ENCODE results near the gene KCTD14. TPM values are rescaled to one million over a fixed set of nuclear protein-coding genes. Genes with fewer than 3 reads are reported as not detected.
"Not testable (repeated sequence)": the region's sequence is repeated elsewhere in the genome, so short reads cannot be mapped to it uniquely, and the experiment has no call there.

The KCTD14 gene
- total RNA-seq, 1 donor from 2014 or later = 1.0 TPM

DNA sequence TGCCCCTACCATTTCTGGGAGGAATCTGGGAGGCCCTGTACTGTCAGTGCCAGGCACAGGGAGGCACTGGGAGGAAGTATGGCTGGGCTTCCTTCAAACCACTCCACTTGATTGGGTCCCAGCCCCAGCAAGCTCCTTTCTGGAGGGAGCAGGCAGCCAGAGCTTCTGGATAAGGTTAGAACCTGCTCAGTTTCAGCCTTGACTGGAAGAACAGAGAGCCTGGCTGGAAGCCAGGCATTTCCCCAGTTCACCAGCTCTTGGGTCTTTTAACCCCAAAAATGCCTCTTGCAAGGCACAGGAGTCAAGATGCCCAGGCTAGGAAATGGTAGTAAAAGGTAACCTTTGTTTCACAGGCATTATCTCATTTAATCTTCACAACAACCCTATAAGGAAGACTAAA lies 9.0 kb upstream of the KCTD14 start:
- Histone ChIP-seq H4K20me1 (ENCODE audit: insufficient read depth, low read length) (no peaks in the 10 kb centered on the region), H3K27me3 (ENCODE audit: insufficient read depth, low read length) (no peaks in the 10 kb centered on the region), H3K9me3 (ENCODE audit: insufficient read depth, low read depth, low read length) (no peaks in the 10 kb centered on the region), H2AFZ (ENCODE audit: low read depth, low read length) (no peak overlapping the region), H3K4me2 (ENCODE audit: low read length) (no peak overlapping the region), H3K4me1 (ENCODE audit: insufficient read depth, low read length) (peaks cover 9% of the 10 kb centered on the region), H3K79me2 (ENCODE audit: insufficient read depth, low read length) (no peaks in the 10 kb centered on the region), H3K4me3 (ENCODE audit: insufficient read depth, low read depth, low read length) (no peak overlapping the region), H3K9ac (ENCODE audit: low read length) (no peak overlapping the region), H3K36me3 (ENCODE audit: insufficient read depth, low read length) (no peaks in the 10 kb centered on the region), H3K27ac (ENCODE audit: low read depth, low read length) (no peak overlapping the region)
- H3K4me3 Mint-ChIP-seq (ENCODE audit: unreplicated experiment) = no peak overlapping the region
- no peak overlapping the region for H3K27ac Mint-ChIP-seq (ENCODE audit: unreplicated experiment)
- H3K27me3 Mint-ChIP-seq (ENCODE audit: low read depth, unreplicated experiment) = no peaks in the 10 kb centered on the region
- TF ChIP-seq, protein P1, sequence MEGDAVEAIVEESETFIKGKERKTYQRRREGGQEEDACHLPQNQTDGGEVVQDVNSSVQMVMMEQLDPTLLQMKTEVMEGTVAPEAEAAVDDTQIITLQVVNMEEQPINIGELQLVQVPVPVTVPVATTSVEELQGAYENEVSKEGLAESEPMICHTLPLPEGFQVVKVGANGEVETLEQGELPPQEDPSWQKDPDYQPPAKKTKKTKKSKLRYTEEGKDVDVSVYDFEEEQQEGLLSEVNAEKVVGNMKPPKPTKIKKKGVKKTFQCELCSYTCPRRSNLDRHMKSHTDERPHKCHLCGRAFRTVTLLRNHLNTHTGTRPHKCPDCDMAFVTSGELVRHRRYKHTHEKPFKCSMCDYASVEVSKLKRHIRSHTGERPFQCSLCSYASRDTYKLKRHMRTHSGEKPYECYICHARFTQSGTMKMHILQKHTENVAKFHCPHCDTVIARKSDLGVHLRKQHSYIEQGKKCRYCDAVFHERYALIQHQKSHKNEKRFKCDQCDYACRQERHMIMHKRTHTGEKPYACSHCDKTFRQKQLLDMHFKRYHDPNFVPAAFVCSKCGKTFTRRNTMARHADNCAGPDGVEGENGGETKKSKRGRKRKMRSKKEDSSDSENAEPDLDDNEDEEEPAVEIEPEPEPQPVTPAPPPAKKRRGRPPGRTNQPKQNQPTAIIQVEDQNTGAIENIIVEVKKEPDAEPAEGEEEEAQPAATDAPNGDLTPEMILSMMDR (IDR thresholded peaks at IDR 0.05; ENCODE audit: insufficient read depth, low read depth, low read length) = no peak
- TF ChIP-seq EZH2 (IDR thresholded peaks at IDR 0.05; ENCODE audit: insufficient read depth, low read length) = no peak
- H3K36me3 Mint-ChIP-seq (ENCODE audit: low read depth, unreplicated experiment) = no peaks in the 10 kb centered on the region
- FAIRE-seq (no peak), DNase-seq (ENCODE audit: low read depth) (no peak)
- H3K4me1 Mint-ChIP-seq (ENCODE audit: low read depth, unreplicated experiment) = peaks cover 5% of the 10 kb centered on the region
- peaks cover 5% of the 10 kb centered on the region for H3K9me3 Mint-ChIP-seq (ENCODE audit: unreplicated experiment)

DNA sequence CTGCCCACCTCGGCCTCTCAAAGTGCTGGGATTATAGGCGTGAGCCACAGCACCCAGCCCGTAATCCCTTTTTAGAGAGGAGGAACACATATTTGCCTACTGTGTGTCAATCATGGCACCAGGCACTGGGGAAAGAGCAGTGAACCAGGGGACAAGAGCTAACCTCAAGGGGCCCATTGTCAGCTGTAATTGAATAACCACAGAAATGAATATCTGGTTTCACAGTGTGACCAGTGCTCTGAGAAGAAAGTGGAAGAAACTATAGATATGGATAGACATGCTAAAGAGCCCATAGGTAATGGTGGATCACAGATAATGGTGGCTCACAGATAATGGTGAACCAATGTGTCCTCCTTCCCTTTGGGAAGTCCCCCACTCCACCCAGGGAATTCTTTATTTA lies 8.6 kb upstream of the KCTD14 start:
- Mint-ChIP-seq H3K4me3 (ENCODE audit: unreplicated experiment) (peak overlapping the region; percentile 54), H3K27ac (ENCODE audit: unreplicated experiment) (no peak overlapping the region), H3K4me1 (ENCODE audit: low read depth, unreplicated experiment) (peaks cover 5% of the 10 kb centered on the region), H3K9me3 (ENCODE audit: unreplicated experiment) (peaks cover 5% of the 10 kb centered on the region), H3K27me3 (ENCODE audit: low read depth, unreplicated experiment) (no peaks in the 10 kb centered on the region), H3K36me3 (ENCODE audit: low read depth, unreplicated experiment) (no peaks in the 10 kb centered on the region)
- H3K36me3 ChIP-seq (ENCODE audit: insufficient read depth, low read length) = no peaks in the 10 kb centered on the region
- H3K9ac ChIP-seq (ENCODE audit: low read length) = no peak overlapping the region
- peaks cover 9% of the 10 kb centered on the region for H3K4me1 ChIP-seq (ENCODE audit: insufficient read depth, low read length)
- no peaks in the 10 kb centered on the region for H3K79me2 ChIP-seq (ENCODE audit: insufficient read depth, low read length)
- no peak for FAIRE-seq
- DNase-seq (ENCODE audit: low read depth) = no peak
- H3K4me2 ChIP-seq (ENCODE audit: low read length) = no peak overlapping the region
- no peak overlapping the region for H2AFZ ChIP-seq (ENCODE audit: low read depth, low read length)
- H3K27me3 ChIP-seq (ENCODE audit: insufficient read depth, low read length) = no peaks in the 10 kb centered on the region
- H3K4me3 ChIP-seq (ENCODE audit: insufficient read depth, low read depth, low read length) = no peak overlapping the region
- H3K27ac ChIP-seq (ENCODE audit: low read depth, low read length) = no peak overlapping the region
- no peaks in the 10 kb centered on the region for H4K20me1 ChIP-seq (ENCODE audit: insufficient read depth, low read length)
- H3K9me3 ChIP-seq (ENCODE audit: insufficient read depth, low read depth, low read length) = no peaks in the 10 kb centered on the region
- TF ChIP-seq EZH2 (IDR thresholded peaks at IDR 0.05; ENCODE audit: insufficient read depth, low read length) = no peak
- TF ChIP-seq, protein P1 (IDR thresholded peaks at IDR 0.05; ENCODE audit: insufficient read depth, low read depth, low read length) = no peak

DNA sequence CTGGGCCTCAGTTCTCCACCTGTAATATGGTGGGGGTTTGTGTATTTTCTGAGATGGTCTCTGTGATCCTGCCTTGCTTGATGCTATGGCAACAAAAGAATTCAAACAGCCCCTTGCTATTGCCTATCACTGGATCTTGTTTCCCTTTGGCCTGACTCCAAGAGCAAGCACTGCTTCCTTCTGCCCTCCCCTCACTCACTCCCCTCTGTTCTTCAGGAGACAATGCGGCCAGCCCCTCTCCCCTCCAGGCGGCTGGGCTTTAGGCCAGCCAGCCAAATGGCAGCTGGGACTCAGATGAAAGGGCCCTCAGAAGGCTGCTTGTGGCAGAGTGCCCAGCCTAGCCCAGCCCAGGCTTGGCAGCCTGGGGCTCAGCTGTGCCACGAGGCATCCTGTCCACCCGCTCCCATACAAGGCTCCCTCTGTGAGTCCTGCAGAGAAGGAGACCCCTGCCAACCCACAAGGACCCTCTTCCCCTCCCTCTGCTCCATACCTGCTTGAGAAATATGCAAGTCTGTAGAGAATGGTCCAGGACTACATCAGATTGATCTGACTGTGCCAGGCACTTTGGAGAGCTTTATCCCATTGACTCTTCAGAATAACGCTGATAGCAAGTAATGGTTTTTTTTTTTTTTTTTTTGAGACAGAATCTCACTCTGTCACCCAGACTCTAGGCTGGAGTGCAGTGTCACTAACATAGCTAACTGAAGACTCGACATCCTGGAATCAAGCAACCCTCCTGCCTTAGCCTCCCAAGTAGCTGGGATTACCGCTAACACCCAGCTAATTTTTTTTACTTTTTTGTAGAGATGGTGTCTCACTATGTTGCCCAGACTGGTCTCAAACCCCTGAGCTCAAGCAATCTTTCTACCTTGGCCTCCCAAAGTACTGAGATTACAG lies 7.6 kb upstream of the KCTD14 start:
- H3K4me3 Mint-ChIP-seq (ENCODE audit: unreplicated experiment) = no peak overlapping the region
- no peaks in the 10 kb centered on the region for H3K27me3 Mint-ChIP-seq (ENCODE audit: low read depth, unreplicated experiment)

DNA sequence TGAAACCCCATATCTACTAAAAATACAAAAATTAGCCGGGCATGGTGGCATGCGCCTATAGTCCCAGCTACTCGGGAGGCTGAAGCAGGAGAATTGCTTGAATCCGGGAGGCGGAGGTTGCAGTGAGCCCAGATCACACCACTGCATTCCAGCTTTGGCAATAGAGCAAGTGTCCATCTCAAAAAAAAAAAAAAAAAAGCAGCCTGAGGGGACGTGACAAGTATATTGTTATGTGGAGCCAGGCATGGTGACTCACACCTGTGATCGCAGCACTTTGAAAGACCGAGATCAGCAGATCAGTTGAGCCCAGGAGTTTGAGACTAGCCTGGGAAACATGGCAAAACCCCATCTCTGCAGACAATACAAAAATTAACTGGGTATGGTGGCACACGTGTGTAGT lies 5.3 kb upstream of the KCTD14 start:
- H3K4me3 ChIP-seq (ENCODE audit: insufficient read depth, low read depth, low read length); H3K27me3 ChIP-seq (ENCODE audit: insufficient read depth, low read length); H3K27ac Mint-ChIP-seq (ENCODE audit: unreplicated experiment); H3K4me1 ChIP-seq (ENCODE audit: insufficient read depth, low read length); FAIRE-seq; H3K79me2 ChIP-seq (ENCODE audit: insufficient read depth, low read length); H3K27ac ChIP-seq (ENCODE audit: low read depth, low read length); H3K4me1 Mint-ChIP-seq (ENCODE audit: low read depth, unreplicated experiment); H3K9me3 Mint-ChIP-seq (ENCODE audit: unreplicated experiment); H2AFZ ChIP-seq (ENCODE audit: low read depth, low read length); H3K4me3 Mint-ChIP-seq (ENCODE audit: unreplicated experiment); H3K9ac ChIP-seq (ENCODE audit: low read length); H3K9me3 ChIP-seq (ENCODE audit: insufficient read depth, low read depth, low read length); H3K27me3 Mint-ChIP-seq (ENCODE audit: low read depth, unreplicated experiment); DNase-seq (ENCODE audit: low read depth); H3K36me3 ChIP-seq (ENCODE audit: insufficient read depth, low read length); H4K20me1 ChIP-seq (ENCODE audit: insufficient read depth, low read length); H3K36me3 Mint-ChIP-seq (ENCODE audit: low read depth, unreplicated experiment); H3K4me2 ChIP-seq (ENCODE audit: low read length): not testable (repeated sequence)

More for the DNA sequence above, 7.6 kb upstream of the KCTD14 start:
- Histone ChIP-seq H3K9ac (ENCODE audit: low read length) (peak overlapping the region; percentile 7), H3K9me3 (ENCODE audit: insufficient read depth, low read depth, low read length) (no peaks in the 10 kb centered on the region), H3K4me2 (ENCODE audit: low read length) (peak overlapping the region; percentile 43), H3K4me1 (ENCODE audit: insufficient read depth, low read length) (peaks cover 9% of the 10 kb centered on the region), H3K36me3 (ENCODE audit: insufficient read depth, low read length) (no peaks in the 10 kb centered on the region), H3K27ac (ENCODE audit: low read depth, low read length) (no peak overlapping the region), H2AFZ (ENCODE audit: low read depth, low read length) (peak overlapping the region; percentile 61), H3K4me3 (ENCODE audit: insufficient read depth, low read depth, low read length) (no peak overlapping the region), H4K20me1 (ENCODE audit: insufficient read depth, low read length) (no peaks in the 10 kb centered on the region), H3K79me2 (ENCODE audit: insufficient read depth, low read length) (no peaks in the 10 kb centered on the region), H3K27me3 (ENCODE audit: insufficient read depth, low read length) (no peaks in the 10 kb centered on the region)
- peaks cover 5% of the 10 kb centered on the region for H3K4me1 Mint-ChIP-seq (ENCODE audit: low read depth, unreplicated experiment)
- DNase-seq (ENCODE audit: low read depth) (peak; percentile 54), FAIRE-seq (no peak)
- no peaks in the 10 kb centered on the region for H3K36me3 Mint-ChIP-seq (ENCODE audit: low read depth, unreplicated experiment)
- H3K9me3 Mint-ChIP-seq (ENCODE audit: unreplicated experiment) = peaks cover 5% of the 10 kb centered on the region
- TF ChIP-seq, protein P1 (IDR thresholded peaks at IDR 0.05; ENCODE audit: insufficient read depth, low read depth, low read length) = no peak
- no peak for TF ChIP-seq EZH2 (IDR thresholded peaks at IDR 0.05; ENCODE audit: insufficient read depth, low read length)
- no peak overlapping the region for H3K27ac Mint-ChIP-seq (ENCODE audit: unreplicated experiment)
